Fibroblast of skin of right quadriceps (primary cell): ENCODE measurements around the gene KRTAP10-12.

Source experiments
- DNase-seq: peaks from one replicate; pipeline ENCODE4 v3.0.0-alpha.2; 2013

KRTAP10-12 gene

DNA sequence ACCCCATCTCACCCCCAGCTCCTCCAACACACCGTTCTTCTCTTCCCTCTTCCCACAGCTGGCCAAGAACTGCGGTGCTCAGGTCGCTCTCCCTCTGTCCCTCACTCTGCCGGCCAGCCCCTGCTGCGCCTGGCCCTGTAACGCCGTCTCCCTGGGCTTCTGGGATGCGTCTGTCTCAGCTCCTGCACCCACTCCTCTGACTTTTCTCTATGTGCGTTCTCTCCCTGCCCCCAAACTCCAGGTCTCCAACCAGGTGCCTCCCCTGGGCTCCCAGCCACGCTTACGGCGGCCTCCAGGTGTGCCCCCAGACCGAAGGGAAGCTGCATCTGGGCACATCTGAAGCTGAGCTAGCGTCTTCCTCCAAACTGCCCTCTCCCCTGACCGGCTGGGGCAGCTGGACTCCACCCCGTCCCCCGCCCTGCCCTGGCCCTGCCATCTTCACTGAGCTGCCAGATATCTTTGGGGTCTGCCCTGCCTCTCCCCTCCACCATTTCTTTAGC, 2.6 kb downstream of the KRTAP10-12 start:
- no peak for DNase-seq

DNA sequence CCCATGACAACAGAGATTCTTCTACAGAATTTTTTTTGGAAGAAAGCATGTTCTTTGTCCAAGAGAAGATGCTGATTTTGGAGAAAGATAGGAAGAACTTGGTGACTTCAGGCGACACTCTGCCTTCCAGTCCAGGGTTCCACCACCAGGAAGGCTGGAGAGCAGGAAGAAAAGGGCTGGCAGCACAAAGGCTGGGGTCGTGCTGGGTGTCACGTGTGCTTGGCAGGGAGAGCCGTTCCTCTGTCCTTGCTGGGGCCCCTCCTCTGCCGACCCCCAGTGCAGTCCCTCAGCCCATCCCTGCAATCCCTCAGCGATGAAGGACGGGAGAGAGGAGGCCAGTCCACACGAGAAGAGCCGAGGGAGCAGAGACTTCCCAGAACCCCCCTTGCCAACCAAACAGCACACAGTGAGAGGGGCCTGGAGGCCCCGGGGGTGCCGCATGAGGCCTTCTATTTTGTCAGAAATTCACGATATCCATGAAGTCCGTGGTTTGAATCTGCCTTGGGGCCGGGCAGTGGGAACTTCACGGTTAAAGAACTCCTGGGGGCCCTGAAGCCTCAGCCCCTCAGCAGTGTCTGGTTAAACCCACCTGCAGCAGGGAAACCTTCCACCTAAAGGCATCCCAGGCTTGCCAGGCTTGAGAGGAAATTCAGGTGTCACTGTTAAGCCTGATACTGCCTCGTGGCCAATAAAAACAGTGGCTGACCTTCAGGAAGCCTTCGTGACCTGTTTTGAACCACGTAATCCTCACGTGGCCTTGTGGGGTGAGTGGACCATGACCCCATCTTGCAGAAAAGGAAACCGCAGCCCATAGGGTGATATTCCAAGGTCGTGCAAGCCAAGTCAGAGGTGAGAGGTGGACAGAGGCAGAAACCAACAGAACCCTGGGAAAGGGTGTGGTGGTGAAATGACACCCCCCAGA, 3.4 kb downstream of the KRTAP10-12 start:
- DNase-seq, result no peak

DNA sequence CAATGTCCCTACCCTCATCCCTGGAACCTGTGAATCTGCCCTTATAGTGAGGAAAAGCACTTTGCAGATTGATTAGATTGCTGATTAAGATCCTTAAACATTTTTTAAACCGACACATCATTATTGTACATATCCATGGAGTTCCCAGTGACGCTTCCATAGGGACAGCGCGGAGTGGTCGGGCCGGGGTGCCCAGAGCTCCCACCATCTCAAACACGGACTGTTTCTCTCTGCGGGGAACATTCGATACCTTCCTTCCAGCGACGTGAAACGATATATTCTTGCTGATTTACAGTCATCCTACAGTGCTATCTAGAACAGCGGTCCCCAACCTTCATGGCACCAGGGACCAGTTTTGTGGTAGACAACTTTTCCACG, 4.0 kb downstream of the KRTAP10-12 start:
- no peak for DNase-seq

DNA sequence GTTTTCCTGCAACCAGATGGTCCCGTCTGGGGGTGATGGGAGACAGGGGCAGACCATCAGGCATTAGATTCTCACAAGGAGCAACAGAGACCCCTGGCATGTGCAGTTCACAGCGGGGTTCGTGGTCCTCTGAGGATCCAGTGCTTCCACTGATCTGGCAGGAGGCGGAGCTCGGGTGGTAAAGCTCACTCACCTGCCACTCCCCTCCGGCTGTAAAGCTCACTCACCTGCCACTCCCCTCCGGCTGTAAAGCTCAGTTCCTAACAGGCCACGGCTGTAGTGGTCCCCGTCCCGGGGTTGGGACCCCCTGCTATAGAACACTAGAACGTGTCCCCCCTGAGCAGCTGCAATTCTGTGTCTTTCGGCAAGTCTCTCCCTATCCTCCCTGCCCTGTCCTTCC, 4.6 kb downstream of the KRTAP10-12 start:
- no peak for DNase-seq

DNA sequence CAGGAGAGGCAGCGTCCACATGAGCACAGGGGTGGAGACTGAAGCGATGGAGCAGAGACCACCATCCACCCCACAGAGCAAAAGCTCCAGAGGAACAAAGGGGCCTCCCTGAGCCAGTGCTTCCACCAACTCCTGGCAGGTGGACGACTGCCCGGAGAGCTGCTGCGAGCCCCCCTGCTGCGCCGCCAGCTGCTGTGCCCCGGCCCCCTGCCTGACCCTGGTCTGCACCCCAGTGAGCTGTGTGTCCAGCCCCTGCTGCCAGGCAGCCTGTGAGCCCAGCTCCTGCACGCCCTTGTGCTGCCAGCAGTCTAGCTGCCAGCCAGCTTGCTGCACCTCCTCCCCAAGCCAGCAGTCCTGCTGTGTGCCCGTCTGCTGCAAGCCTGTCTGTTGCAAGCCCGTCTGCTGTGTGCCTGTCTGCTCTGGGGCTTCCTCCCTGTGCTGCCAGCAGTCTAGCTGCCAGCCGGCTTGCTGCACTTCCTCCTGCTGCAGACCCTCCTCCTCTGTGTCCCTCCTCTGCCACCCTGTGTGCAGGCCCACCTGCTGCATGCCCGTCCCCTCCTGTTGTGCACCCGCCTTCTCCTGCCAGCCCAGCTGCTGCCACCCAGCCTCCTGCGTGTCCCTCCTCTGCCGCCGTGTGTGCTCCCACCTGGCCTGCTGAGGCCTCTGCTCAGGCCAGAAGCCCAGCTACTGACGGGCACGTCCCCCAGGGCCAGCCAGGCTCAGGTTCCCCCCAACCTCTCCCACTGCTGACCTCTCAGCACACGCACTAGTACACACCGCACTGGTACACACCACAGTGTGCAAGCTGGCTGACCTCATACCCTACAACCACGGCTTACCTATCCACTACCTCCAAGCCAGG, 5.4 kb downstream of the KRTAP10-12 start:
- DNase-seq, result no peak

DNA sequence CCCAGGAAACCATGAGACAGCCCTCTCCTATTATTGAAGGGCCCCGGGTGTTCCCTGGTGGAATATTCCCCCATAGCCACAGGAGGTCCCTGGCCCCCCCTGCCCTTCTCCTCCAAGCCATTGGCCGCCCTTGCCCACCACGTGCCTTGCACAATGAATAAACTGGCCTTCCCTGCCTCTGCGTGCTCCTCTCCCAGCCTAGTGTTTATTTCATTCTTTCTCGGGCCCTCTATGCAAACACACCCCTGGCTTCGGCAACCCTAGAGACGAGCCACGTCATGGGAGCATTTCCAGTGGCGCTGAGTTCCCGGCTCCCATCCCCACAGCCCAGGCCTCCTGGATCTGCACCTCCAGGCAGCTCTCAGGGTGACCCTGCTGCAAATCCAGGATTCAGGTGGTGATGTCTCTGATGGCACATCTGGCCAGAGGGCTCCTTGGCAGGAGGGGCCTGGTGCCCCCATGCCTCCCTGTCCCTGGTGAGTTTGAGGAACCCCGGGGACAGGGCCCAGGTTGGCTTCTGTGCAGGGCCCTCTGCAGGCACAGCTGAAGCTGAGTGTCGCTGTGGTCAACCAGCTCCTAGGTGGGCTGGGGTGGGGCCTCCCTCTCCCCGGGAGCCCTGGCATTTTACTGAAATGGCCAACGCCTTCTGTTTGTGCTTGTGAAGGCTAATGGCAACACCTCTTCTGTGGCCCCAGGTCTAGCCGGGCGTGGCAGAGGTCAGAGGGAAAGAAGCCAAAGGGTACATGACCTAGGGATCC, 6.2 kb downstream of the KRTAP10-12 start:
- no peak for DNase-seq

DNA sequence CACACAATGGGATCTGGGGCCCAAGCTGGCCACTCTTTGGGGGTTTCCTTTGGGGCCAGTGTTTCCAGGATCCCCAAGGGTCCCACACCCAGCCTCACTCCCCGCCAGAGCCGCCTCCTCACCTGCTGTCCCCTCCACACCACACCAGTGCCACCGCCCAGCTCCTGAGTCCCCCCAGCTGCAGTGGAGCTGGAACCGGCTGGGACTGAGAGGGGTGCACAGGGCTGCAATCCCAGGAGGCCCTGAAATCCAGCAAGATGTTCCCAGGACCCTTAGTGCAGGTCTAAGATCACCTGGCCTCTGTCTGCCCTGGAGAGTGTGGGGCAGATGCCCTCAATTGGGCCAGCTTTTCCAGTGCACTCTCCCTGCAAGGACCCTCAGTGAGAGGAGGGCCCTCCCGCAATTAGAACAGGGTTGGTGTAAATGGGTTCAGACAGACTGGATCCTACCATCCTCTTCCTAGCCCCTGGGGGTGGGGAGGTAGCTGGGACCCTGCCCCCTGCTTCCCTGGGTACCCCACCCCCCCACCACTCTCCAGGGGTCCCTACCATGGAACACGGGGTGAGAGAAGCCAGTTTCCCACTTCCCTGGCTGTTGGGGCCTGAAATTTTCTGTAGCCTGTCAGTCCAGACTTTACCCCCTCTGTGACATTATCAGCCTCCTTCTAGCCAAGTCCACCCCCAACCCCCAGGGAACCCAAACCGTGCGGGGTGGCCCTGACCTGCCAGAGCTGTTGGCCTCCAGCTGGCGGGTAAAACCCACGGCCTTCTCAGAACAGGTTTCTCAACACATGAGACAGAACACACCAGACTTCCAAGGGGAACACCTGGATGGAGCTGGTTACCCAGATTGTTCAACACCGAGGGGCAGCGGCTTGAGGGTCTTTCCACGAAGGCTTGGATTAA, 7.0 kb downstream of the KRTAP10-12 start:
- no peak for DNase-seq

DNA sequence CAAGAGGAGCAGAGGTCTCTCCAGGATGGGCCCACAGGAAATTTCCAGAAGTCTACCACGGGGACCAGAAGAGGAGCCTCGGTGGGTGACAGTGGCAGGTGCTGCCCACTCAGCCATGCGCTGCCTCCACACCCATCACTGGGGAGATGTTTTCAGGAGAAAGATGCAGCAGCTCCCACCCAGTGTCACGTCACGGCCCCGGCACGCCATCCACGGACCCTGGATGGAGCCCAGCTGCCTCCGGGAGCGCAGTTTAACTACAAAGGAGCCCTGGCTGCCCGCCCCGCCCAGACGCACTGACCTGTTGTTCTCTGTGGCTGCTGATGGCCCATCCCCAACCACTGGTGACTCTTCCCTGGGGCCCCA, 7.6 kb downstream of the KRTAP10-12 start:
- DNase-seq, result no peak

DNA sequence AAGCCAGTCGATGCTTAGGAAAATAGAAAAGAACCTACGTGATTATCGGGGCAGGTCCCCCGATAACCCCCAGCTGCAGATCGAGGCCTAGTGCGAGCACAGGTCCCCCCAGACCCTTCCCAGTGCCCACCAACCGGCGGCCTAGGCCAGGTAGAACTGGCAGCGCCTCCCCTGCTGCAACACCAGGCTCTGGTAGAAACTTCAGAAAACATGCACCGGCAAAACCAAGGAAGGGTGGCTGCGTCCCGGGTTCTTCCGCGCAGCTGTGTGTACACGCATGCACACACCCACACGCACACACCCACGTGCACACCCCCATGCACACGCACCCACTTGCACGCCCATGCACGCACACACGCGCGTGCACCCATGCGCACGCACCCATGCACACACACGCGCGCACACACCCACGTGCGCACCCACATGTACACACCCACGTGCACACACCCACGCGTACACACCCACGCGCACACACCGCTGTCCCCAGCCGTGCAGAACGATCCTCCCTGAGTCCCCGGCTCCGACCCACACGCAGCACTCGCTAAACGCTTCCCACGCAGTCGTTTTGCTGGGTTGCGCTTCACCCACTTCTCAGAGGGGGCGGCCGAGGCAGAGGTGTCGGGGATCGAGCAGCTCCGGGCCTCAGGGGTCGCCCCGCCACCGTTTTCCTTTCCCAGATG, 9.2 kb downstream of the KRTAP10-12 start:
- DNase-seq, result no peak

DNA sequence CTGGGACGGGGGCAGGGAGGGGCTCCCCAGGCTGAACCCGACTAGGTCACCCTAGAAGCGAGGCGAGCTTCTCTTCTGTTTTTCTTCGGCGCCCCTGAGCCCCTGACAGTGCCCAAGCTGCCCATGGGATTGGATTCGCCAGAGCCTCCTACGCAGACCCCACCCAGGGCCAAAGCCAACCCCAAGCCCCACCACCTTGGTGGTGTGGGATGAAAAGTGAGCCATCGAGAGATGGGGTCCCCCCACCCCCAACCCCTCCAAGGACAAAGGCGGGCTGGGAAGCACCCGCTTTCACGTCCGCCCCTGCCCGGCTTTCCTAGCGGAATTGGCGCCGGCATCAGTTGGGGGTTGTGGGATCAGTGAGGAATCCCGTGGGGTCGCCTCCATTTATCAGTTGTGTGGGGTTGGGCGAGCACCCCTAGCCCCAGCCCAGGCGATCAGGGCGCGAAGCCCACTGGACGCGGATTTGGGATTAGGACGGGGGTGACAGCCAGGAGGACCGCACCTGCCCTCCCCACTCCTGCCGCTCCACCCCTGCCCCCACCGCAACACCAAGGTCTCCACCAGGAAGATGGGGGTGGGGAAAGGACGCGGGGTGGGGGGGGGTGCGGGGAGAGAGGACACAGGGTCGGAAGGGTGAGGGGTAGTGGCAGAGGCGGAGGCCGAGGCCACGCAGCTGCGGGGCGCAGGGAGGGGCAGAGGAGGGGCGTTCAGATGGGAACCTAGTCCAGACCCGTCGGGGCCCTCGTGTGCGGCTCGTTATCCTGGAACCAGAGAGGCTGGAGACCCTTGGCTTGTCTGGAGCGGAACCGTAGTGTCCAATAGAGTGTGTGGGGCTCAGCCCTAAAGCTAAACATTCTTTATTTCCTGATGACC, 10.0 kb downstream of the KRTAP10-12 start:
- no peak for DNase-seq

DNA sequence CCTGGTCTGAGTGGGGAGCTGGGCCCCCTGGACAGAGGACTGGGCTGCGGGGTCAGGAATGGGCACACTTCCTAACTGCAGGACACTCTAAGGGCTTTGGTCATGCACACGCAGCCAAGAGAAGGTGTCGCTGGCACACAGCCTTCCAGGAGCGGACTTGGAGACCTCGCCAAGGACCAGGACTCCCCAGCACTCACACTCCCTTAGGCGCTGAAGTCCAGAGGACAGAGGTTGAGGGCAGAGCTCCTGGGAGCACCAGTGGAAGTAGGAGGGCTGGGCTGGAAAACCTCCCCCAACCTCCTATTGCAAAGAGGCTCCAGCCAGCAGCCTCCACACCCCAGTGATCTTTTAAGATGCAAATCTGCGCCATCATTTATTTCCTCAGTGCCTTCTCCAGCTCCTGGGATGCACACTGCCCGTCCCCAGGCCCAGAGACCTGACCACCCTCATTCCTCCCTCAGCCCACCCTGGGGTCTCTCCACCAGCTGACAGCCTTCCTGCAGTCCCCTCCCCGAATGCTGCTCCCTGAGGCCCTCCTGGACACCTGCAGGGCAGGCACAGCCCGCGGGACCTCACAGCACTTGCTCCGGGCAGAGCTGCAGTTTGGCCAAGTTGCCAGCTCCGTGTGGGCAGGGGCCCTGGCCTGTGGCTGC, 11.4 kb downstream of the KRTAP10-12 start:
- DNase-seq, result no peak

DNA sequence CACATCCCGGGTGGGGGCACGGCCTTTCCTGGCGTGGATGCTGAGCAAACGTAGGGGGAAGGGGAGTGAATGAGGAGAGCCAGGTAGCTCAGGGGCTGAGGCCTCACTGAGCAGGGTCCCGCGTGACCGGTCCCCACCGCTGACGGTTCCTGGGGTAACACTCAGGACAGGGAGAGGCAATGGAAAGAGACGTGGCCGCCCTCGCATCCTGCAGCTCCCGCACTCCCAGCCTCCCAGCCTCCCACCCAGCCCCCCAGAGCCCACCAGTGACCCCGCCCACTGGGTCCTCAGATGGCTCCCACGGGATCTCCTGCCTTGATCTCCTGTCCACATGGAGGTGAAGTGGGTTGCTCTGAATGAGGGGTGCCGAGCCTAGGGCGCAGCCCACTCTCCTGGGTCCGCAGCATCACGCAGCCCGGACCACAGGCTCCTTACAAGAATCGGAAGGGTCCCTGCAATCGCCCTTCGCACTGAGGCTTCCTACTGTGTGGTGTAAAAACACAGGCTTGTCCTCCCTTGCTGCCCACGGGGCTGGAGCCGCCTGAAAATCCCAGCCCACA, 12.0 kb downstream of the KRTAP10-12 start:
- DNase-seq, result no peak

DNA sequence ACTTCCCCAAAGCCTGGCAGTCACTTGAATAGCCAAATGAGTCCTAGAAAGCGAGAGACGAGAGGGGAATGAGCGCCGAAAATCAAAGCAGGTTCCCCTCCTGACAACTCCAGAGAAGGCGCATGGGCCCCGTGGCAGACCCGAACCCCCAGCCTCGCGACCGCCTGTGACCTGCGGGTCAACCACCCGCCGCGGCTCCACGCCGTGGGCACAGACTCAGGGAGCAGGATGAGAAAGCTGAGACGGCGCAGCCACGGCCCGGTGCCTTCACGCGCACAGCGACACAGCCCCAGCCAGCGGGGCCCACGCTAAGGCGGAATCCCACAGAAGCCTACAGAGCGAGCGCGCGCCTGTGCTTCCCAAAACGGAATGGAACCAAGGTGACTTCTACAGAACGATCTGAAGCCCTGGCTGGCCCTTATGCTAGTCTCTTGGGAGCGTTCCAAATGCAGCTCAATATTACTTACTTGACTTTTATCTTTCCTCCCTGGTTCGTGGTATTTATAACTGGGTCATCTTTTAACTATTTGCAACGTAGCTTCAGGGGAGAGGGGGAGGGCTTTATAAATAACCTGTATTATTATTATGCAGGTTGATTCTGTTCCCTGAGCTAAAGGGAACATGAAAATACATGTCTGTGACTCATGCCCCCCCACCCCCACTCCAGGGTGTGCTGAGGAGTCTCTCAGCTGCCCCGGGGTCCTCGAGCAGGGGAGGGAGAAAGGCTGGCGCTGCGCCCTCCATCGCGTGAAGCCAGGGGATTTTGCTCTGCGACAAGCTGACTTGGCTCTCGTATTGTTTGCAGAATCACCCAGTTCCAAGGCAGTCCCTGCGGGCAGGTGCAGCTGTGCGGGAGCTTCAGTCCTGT, 12.7 kb downstream of the KRTAP10-12 start:
- DNase-seq, result no peak

DNA sequence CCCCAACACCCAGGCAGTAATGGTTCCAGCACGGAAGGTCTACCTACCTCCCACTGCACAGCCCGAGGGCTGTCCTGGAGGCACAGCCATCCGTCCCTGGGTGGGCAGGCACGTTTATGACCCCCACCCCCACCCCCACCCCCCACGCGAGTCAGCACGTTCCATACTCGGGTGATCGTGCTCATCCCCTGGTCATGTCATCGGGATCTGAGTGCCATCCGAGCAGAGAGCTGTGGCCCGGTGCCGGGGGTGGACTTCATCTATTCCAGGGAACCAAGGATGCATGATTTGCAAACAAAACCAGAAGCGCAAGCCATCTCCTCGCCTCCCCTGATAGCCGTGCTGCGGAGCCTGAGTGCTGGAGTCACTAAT, 13.3 kb downstream of the KRTAP10-12 start:
- no peak for DNase-seq

DNA sequence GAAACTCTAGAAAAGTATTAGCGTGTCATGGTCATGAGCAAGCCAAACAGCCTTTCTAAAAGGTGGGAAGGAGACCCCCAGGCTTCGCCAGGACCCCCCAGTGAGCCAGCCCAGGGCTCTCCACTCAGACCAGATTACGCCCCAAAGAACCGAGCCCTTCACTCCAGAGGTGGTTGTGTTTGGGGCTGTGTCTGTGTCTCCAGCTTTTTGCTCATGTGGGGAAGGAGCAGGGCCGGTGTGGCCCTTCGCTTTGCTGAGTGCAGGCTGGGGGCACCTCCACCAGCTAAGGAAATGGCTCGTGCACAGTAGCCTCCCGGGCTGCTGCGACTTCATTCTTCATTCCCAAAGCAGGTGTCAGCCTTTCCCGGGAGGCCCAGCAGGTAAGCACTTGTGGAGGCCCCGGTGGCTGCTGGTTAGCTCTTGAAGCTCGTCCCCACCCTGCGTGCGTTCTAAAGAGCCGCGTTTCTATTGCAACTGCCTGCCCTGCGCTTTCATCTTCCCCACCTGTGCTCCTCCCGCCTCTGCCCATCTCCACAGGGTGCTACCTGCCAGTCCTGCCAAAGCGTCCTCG, 13.9 kb downstream of the KRTAP10-12 start:
- DNase-seq, result no peak

DNA sequence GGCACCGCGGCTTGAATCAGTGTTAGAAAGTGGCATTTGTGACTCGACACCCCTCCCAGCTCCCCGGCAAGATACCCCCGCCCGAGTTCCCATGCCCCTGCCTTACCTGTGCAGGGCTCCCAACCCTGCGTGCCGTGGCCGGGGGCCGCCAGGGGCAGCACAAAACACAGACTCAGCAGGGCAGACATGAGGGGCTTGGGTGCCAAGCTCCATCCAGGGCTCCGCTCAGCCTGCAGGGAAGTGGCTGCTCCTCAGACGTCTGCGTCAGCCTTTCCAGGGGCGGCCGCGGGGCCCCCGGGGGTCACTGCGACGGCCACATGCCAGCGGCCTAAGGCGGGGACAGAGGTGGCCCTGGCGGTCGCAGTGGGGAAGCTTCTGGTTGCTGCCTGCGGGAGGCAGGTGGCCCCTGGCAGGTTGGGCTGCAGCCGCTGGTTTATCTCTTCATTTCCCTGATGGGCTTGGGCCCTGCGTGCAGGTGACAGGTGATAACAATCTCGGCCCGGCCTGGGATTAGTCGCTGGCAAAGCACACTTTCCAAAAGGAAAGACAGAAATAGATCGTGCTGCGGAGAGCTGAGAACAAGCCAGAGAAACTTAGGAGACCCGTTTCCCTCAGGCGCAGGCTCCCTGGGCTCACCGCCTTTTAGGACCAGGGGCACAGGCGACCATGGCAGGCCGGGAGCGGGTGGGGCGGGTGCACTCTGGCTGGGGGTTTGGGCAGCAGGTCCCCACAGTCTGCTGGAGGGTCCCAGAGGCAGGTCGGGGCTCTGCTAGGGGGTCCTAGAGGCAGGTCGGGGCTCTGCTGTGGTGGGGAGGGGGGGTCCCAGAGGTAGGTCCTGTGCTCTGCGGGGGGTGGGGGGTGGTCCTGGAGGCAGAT, 14.6 kb downstream of the KRTAP10-12 start, which contains the start of gene TSPEAR:
Gene TSPEAR, minus strand, starts transcription at position 246 of the 876 bp plus-strand sequence. Its CDS starts 58 bp downstream, at position 188.
- DNase-seq, result no peak
